K562 (cell line): Measurements from ENCODE around the gene MAP3K6. TPM values are rescaled to one million over a fixed set of nuclear protein-coding genes. Genes with fewer than 3 reads are reported as not detected.

Source experiments
- CBX3 ChIP-seq, 2 experiments: IDR thresholded peaks; 1 replicate in 1 of 2; 2 replicates in 1 of 2; pipeline ENCODE4 v1.6.1; 2012; ENCODE audit warnings: inconsistent platforms in 2 of 2, low read length in 2 of 2, borderline replicate concordance in 1 of 2, control low read depth in 1 of 2
- CBX8 ChIP-seq: fragments of 200-600 bp; sonication (generic); IDR thresholded peaks from 2 replicates; pipeline ENCODE4 v1.6.1; 2012; ENCODE audit warnings: borderline replicate concordance, mixed run types, low read depth, mild to moderate bottlenecking, moderate library complexity, mixed read lengths, low read length, control low read depth, inconsistent platforms; ENCODE audit not compliant: poor library complexity, severe bottlenecking; ENCODE audit errors: extremely low read depth
- CHD2 ChIP-seq: IDR thresholded peaks from 2 replicates; pipeline ENCODE4 v1.6.1; 2011; ENCODE audit warnings: low read depth, low read length
- FOXJ2 ChIP-seq: fragments of 200-800 bp; sonication (Bioruptor generic); IDR thresholded peaks from 2 replicates; pipeline ENCODE4 v1.6.1; 2016; ENCODE audit warnings: missing genetic modification characterization, missing compliant biosample characterization
- HDAC1 ChIP-seq, 2 experiments: fragments of 450-650 bp; IDR thresholded peaks; 2 replicates each; pipeline ENCODE4 v1.6.1; 2016 to 2017; ENCODE audit warnings: inconsistent platforms in 1 of 2, mild to moderate bottlenecking in 1 of 2, moderate library complexity in 1 of 2
- HDAC2 ChIP-seq: fragments of 450-650 bp; IDR thresholded peaks from 2 replicates; pipeline ENCODE4 v1.6.1; 2016; ENCODE audit warnings: mild to moderate bottlenecking
- NFXL1 ChIP-seq: fragments of 450-650 bp; formaldehyde crosslinking; IDR thresholded peaks from 2 replicates; pipeline ENCODE4 v1.4.0; 2021; ENCODE audit warnings: mild to moderate bottlenecking
- RCOR1 ChIP-seq, 2 experiments: IDR thresholded peaks; 2 replicates each; pipeline ENCODE4 v1.6.1; 2012; ENCODE audit warnings: low read depth in 2 of 2, low read length in 2 of 2, borderline replicate concordance in 1 of 2, improper control_type of control experiment in 1 of 2
- RFX7 ChIP-seq: fragments of 250-450 bp; sonication (Bioruptor Pico); IDR thresholded peaks from 2 replicates; pipeline ENCODE4 v1.5.1; 2021; ENCODE audit warnings: mild to moderate bottlenecking
- SETDB1 ChIP-seq: IDR thresholded peaks from one replicate; pipeline ENCODE4 v1.6.1; 2012; ENCODE audit warnings: low read length, control low read depth, inconsistent platforms
- SMARCA5 ChIP-seq: fragments of 450-650 bp; IDR thresholded peaks from 2 replicates; pipeline ENCODE4 v1.6.1; 2016
- SP2 ChIP-seq: IDR thresholded peaks from 2 replicates; pipeline ENCODE4 v1.6.1; 2011; ENCODE audit warnings: mild to moderate bottlenecking, low read depth, low read length, moderate library complexity; ENCODE audit not compliant: poor library complexity, severe bottlenecking; ENCODE audit errors: extremely low read depth
- TAF7 ChIP-seq: fragments of 450-650 bp; IDR thresholded peaks from 2 replicates; pipeline ENCODE4 v1.6.1; 2016; ENCODE audit warnings: missing genetic modification characterization, missing compliant biosample characterization
- TCFL5 ChIP-seq: fragments of 250-450 bp; sonication (Bioruptor Pico); conservative IDR thresholded peaks from 2 replicates; pipeline ENCODE4 v1.6.1; 2021; ENCODE audit warnings: mild to moderate bottlenecking, moderate library complexity, matching md5 sums
- ZBTB7A ChIP-seq: IDR thresholded peaks from 2 replicates; pipeline ENCODE4 v1.6.1; 2011; ENCODE audit warnings: low read depth, mild to moderate bottlenecking, low read length, moderate library complexity, borderline replicate concordance; ENCODE audit not compliant: control insufficient read depth
- ZNF175 ChIP-seq: fragments of 200-800 bp; sonication (Bioruptor generic); IDR thresholded peaks from 2 replicates; pipeline ENCODE4 v1.6.1; 2016; ENCODE audit warnings: low read depth, mild to moderate bottlenecking, missing genetic modification characterization, missing compliant biosample characterization
- ZNF766 ChIP-seq: fragments of 200-800 bp; sonication (Bioruptor generic); conservative IDR thresholded peaks from 2 replicates; pipeline ENCODE4 v1.6.1; 2016; ENCODE audit warnings: missing genetic modification characterization, missing compliant biosample characterization
- polyA plus RNA-seq, 8 experiments: library from polyadenylated mRNA; depleted of rRNA in 4 of 8; stranded (reverse) in 5 of 8; unstranded in 3 of 8; fragments of >200 nt; fragmentation: Nextera tagmentation in 2 of 8; fragmentation: Illumina TruSeq in 1 of 8; extraction: Ambion mirVana in 2 of 8; extraction: Trizol in 1 of 8; gene quantifications; 2 replicates each; pipeline versions ENCODE4 v1.2.1 to v1.2.3, GENCODE V29; 2011 to 2014; ENCODE audit warnings: inconsistent platforms in 1 of 8, missing spikeins in 1 of 8
- total RNA-seq, 7 experiments: library from RNA; depleted of rRNA in 6 of 7; stranded (reverse); fragments of >200 nt in 6 of 7; fragmentation: Illumina TruSeq in 2 of 7; extraction: Trizol in 2 of 7; gene quantifications; 2 replicates each; pipeline versions ENCODE4 v1.2.1 to v1.2.3, GENCODE V29; 2011 to 2021; ENCODE audit warnings: low replicate concordance in 1 of 7
- TF ChIP-seq, protein P1 (sequence below), 2 experiments: IDR thresholded peaks; 2 replicates each; pipeline ENCODE4 v1.6.1; 2011; ENCODE audit warnings: borderline replicate concordance in 1 of 2, control low read depth in 1 of 2, low read depth in 1 of 2, low read length in 1 of 2, mild to moderate bottlenecking in 1 of 2, mixed read lengths in 1 of 2, moderate library complexity in 1 of 2; ENCODE audit not compliant: insufficient read depth in 1 of 2, insufficient read length in 1 of 2, poor library complexity in 1 of 2, severe bottlenecking in 1 of 2; ENCODE audit errors: extremely low read depth in 1 of 2
- TF ChIP-seq, protein P2 (sequence below): IDR thresholded peaks from 3 replicates; pipeline ENCODE4 v1.6.1; 2011; ENCODE audit warnings: borderline replicate concordance, mild to moderate bottlenecking; ENCODE audit not compliant: insufficient read length, insufficient read depth
- TF ChIP-seq, protein P3 (sequence below): IDR thresholded peaks from 3 replicates; pipeline ENCODE4 v1.6.1; 2011; ENCODE audit warnings: borderline replicate concordance, mild to moderate bottlenecking, moderate library complexity; ENCODE audit not compliant: insufficient read length; ENCODE audit errors: extremely low read depth

MAP3K6 gene
- total and polyA plus RNA-seq, 9 of the 15 experiments (the other 6 are each of a cell fraction or from before 2014, with no cell fraction given) = 0.99 to 21.9 (median 7.0) TPM

DNA sequence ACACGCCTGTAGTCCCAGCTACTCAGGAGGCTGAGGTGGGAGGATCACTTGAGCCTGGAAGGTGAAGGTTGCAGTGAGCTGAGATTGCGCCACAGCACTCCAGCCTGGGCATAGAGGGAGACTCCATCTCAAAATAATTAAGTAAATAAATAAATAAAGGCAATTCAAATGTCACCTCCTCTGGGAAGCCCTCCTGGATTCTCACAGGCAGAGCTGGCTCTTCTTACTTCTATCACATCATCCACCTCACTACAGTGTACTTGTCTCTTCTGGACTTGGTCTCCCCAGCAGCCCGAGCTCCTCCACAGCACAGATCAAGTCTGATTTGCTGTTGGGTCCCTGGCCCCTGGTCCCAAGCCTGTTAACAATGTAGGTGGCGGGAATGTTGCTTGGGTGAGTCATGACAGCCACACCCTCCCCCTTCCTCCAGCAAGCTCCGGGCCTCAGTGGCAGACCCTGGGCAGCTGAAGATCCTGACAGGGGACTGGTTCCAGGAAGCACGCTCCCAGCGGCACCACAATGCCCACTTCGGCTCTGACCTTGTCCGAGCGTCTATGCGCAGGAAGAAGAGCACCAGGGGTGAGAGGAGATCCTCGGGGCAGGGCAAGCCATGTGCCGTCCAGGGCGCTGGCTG is 19.7 kb downstream of the MAP3K6 start (continued):
- no peak for TF ChIP-seq FOXJ2 (tag)
- no peak for TF ChIP-seq TCFL5 (CRISPR knock-in tag)
- TF ChIP-seq HDAC2 = peak; percentile 41; the same call in 1 of the 2 replicates
- no peak for TF ChIP-seq SP2
- TF ChIP-seq RFX7 (CRISPR knock-in tag) = no peak
- TF ChIP-seq, protein P1, sequence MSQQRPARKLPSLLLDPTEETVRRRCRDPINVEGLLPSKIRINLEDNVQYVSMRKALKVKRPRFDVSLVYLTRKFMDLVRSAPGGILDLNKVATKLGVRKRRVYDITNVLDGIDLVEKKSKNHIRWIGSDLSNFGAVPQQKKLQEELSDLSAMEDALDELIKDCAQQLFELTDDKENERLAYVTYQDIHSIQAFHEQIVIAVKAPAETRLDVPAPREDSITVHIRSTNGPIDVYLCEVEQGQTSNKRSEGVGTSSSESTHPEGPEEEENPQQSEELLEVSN (IDR thresholded peaks at IDR 0.05; ENCODE audit: borderline replicate concordance in 1 of 2, extremely low read depth in 1 of 2, insufficient read depth in 1 of 2, insufficient read length in 1 of 2, low read depth in 1 of 2, low read length in 1 of 2, poor library complexity in 1 of 2, severe bottlenecking in 1 of 2) = peak in 1 of 2 experiments; percentile 46
- no peak for TF ChIP-seq ZNF175 (CRISPR knock-in tag)
- TF ChIP-seq CBX3 (IDR thresholded peaks at IDR 0.05; ENCODE audit: borderline replicate concordance in 1 of 2, low read length in 2 of 2) = 0 out of 3 replicates have a peak, but pooled peaks of 1 of the 2 experiments have one; percentile 38
- TF ChIP-seq ZNF766 (CRISPR knock-in tag) = no peak
- no peak for TF ChIP-seq SETDB1
- 0 out of 4 replicates have a peak, but pooled peaks of 1 of the 2 experiments have one; percentile 30 for TF ChIP-seq RCOR1 (IDR thresholded peaks at IDR 0.05; ENCODE audit: borderline replicate concordance in 1 of 2, low read depth in 2 of 2, low read length in 2 of 2)
- TF ChIP-seq NFXL1 (CRISPR knock-in tag) = no peak
- TF ChIP-seq, protein P2, sequence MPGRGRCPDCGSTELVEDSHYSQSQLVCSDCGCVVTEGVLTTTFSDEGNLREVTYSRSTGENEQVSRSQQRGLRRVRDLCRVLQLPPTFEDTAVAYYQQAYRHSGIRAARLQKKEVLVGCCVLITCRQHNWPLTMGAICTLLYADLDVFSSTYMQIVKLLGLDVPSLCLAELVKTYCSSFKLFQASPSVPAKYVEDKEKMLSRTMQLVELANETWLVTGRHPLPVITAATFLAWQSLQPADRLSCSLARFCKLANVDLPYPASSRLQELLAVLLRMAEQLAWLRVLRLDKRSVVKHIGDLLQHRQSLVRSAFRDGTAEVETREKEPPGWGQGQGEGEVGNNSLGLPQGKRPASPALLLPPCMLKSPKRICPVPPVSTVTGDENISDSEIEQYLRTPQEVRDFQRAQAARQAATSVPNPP = no peak
- TF ChIP-seq ZBTB7A = peak; percentile 33; the same call in 1 of the 2 replicates
- no peak for TF ChIP-seq TAF7 (tag)
- TF ChIP-seq CHD2 = no peak
- TF ChIP-seq, protein P3, sequence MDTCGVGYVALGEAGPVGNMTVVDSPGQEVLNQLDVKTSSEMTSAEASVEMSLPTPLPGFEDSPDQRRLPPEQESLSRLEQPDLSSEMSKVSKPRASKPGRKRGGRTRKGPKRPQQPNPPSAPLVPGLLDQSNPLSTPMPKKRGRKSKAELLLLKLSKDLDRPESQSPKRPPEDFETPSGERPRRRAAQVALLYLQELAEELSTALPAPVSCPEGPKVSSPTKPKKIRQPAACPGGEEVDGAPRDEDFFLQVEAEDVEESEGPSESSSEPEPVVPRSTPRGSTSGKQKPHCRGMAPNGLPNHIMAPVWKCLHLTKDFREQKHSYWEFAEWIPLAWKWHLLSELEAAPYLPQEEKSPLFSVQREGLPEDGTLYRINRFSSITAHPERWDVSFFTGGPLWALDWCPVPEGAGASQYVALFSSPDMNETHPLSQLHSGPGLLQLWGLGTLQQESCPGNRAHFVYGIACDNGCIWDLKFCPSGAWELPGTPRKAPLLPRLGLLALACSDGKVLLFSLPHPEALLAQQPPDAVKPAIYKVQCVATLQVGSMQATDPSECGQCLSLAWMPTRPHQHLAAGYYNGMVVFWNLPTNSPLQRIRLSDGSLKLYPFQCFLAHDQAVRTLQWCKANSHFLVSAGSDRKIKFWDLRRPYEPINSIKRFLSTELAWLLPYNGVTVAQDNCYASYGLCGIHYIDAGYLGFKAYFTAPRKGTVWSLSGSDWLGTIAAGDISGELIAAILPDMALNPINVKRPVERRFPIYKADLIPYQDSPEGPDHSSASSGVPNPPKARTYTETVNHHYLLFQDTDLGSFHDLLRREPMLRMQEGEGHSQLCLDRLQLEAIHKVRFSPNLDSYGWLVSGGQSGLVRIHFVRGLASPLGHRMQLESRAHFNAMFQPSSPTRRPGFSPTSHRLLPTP = peak; percentile 51
- TF ChIP-seq CBX8 = no peak
- 0 out of 4 replicates have a peak, but pooled peaks of 1 of the 2 experiments have one; percentile 7 for TF ChIP-seq HDAC1 (IDR thresholded peaks at IDR 0.05)
- TF ChIP-seq SMARCA5 = peak; percentile 94
